Fibroblast of skin of right quadriceps (primary cell): ENCODE data around the gene BLTP3B.

Experiments used
- DNase-seq: peaks from one replicate; pipeline ENCODE4 v3.0.0-alpha.2; 2013

BLTP3B gene

DNA sequence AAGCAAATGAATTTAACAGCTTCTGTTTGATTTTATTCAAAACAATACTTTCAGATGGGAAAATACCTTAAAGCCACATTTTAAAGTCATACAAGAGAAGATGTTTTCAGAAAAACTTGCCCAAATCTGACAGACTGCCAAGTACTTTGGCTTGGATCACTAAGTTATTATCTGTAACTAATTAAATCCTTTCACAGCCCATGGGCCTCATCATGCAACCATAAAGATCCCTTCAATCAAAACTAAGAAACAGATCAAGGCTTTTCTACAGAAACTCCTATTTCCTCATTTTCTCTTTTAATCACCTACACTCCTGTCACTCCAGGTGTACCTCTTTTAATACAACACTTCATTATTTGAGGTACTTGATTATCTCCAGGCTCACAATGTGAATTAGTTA is 28.1 kb downstream of the BLTP3B start:
- DNase-seq = peak; percentile 68

DNA sequence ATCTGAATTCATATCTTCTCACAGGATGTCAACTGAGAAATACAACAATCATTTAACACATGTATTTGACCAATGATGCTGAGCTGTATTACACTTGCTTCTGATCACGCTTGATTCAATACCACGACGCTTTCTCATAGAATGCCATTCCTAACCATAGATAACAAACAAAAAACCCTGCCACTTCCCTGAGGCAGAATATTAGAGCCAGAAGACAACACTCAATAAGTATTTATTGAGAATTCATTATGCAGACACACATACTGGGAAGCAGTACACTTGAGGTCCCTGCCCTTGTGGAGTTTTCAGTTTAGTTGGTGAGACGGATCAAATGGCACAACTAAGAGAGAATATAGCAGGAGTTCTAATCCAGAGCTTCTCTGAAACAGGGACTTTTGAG is 32.4 kb downstream of the BLTP3B start:
- no peak for DNase-seq

DNA sequence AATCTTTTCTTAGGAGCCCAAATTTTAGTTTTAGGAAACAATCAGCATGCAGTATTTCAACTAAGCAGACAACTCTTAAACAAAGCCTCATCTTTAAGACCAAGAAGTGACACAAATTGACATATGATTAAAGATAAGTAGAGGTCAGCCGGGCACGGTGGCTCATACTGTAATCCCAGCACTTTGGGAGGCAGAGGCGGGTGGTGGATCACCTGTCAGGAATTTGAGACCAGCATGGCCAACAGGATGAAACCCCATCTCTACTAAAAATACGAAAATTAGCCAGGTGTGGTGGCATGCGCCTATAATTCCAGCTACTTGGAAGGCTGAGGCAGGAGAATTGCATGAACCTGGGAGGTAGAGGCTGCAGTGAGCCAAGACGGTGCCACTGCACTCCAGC is 35.8 kb downstream of the BLTP3B start:
- no peak for DNase-seq

DNA sequence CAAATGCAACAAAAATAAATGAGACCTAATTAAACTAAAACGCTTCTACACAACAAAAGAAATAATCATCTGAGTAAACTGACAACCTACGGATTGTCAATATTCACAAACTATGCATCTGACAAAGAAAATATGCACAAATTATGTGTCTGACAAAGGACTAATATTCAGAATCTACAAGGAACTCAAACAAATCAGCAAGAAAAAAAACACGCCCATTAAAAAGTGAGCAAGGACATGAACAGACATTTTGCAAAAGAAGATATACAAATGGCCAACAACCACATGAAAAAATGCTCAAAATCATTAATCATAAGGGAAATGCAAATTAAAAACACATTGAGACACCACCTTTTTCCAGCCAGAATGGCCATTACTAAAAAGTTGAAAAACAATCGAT is 37.0 kb downstream of the BLTP3B start:
- no peak for DNase-seq

DNA sequence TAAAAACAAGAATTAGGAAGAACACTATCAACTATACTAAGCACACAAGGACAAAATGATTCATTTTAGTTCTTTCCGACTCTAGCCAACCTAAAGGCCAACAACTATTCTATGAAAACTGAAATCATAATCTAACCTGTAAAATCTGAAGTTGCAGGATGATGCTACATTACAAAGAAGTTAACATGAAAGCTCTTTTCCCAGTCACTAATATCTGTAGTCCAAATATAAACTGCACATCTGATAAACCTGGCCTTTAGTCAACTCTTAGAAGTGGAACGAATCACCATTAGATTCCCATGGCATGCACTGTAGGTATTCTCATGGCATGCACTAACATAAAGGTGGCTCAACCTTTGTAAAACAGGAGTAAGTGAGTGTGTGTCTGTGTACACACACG is 41.7 kb downstream of the BLTP3B start:
- DNase-seq = no peak
